ENCODE results near the gene GNAT2.

DNA sequence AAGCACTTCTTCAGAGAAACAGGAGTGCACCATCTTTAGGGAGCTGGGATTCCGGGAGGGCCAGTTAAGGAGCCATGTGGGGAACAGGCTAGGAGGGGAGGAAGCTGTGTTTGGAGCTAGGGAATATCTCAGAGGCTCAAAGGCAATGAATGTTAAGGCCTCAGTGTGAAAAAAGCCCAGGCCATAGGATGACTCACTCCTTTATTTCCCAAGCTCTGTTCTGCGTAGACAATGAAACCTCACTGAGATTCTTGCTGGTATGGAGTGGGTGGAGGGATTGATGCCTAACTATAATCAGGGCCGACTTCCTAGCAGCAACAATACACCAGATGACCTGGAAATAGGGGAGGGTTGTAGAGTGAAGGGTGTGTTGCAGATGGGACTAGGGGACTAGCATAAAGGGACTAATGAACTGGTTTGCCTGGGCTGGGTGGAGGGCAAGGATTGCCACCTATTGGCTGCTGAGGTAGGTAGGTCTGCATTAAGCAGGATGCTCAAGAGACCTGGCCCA is 2.1 kb downstream of the GNAT2 start:
- TF ChIP-seq, protein P1, sequence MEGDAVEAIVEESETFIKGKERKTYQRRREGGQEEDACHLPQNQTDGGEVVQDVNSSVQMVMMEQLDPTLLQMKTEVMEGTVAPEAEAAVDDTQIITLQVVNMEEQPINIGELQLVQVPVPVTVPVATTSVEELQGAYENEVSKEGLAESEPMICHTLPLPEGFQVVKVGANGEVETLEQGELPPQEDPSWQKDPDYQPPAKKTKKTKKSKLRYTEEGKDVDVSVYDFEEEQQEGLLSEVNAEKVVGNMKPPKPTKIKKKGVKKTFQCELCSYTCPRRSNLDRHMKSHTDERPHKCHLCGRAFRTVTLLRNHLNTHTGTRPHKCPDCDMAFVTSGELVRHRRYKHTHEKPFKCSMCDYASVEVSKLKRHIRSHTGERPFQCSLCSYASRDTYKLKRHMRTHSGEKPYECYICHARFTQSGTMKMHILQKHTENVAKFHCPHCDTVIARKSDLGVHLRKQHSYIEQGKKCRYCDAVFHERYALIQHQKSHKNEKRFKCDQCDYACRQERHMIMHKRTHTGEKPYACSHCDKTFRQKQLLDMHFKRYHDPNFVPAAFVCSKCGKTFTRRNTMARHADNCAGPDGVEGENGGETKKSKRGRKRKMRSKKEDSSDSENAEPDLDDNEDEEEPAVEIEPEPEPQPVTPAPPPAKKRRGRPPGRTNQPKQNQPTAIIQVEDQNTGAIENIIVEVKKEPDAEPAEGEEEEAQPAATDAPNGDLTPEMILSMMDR (IDR thresholded peaks at IDR 0.05) = no peak
- TF ChIP-seq POLR2A (IDR thresholded peaks at IDR 0.05) = no peak
